Renal pelvis (tissue), 12 donors: ENCODE results near the gene SMARCD2. TPM values are rescaled to one million over a fixed set of nuclear protein-coding genes. Genes with fewer than 3 reads are reported as not detected.
"Not testable (repeated sequence)": the region's sequence is repeated elsewhere in the genome, so short reads cannot be mapped to it uniquely, and the experiment has no call there.

ENCODE experiments used
- DNase-seq: peaks from one replicate; pipeline ENCODE4 v3.0.0-alpha.2; 2013
- long read RNA-seq, 16 experiments: transcript quantifications; one replicate each; lab custom pipeline, GENCODE V29; 2026
- polyA plus RNA-seq, 3 donors: library from polyadenylated mRNA; unstranded; fragments of 120-200 nt; gene quantifications; one replicate each; pipeline ENCODE4 v1.2.1, GENCODE V29; 2013; ENCODE audit not compliant: insufficient read length in 3 of 3

The SMARCD2 gene
- 10 to 100 TPM; 58.1 to 60.5 (median 58.5) TPM for polyA plus RNA-seq
- long read RNA-seq, donor 1, transcript SMARCD2-203 (13 exons, 2,716 nt): major isoform, 5 of 19 reads
- long read RNA-seq, donor 1, partial matches to known transcripts: 14 of 19 reads
- long read RNA-seq, donor 1, other reads (novel, unspliced or antisense): 0 of 19 reads
- long read RNA-seq, donor 2, transcript SMARCD2-203 (13 exons, 2,716 nt): major isoform, 10 of 10 reads
- long read RNA-seq, donor 2, partial matches to known transcripts: 0 of 10 reads
- long read RNA-seq, donor 2, other reads (novel, unspliced or antisense): 0 of 10 reads
- long read RNA-seq, donor 3, partial matches to known transcripts: 12 of 16 reads
- long read RNA-seq, donor 3, other reads (novel, unspliced or antisense): 0 of 16 reads
- long read RNA-seq, donor 4, transcript SMARCD2-203 (13 exons, 2,716 nt): major isoform, 8 of 8 reads
- long read RNA-seq, donor 4, partial matches to known transcripts: 0 of 8 reads
- long read RNA-seq, donor 4, other reads (novel, unspliced or antisense): 0 of 8 reads
- long read RNA-seq, donor 5, partial matches to known transcripts: 6 of 7 reads
- long read RNA-seq, donor 5, other reads (novel, unspliced or antisense): 0 of 7 reads
- long read RNA-seq, donor 6, transcript SMARCD2-203 (13 exons, 2,716 nt): major isoform, 7 of 33 reads
- long read RNA-seq, donor 6, partial matches to known transcripts: 26 of 33 reads
- long read RNA-seq, donor 6, other reads (novel, unspliced or antisense): 0 of 33 reads
- long read RNA-seq, donor 7, transcript SMARCD2-203 (13 exons, 2,716 nt): major isoform, 10 of 29 reads
- long read RNA-seq, donor 7, partial matches to known transcripts: 18 of 29 reads
- long read RNA-seq, donor 7, other reads (novel, unspliced or antisense): 0 of 29 reads
- long read RNA-seq, donor 8, partial matches to known transcripts: 17 of 17 reads
- long read RNA-seq, donor 8, other reads (novel, unspliced or antisense): 0 of 17 reads
- long read RNA-seq, donor 9, transcript SMARCD2-203 (13 exons, 2,716 nt): major isoform, 5 of 10 reads
- long read RNA-seq, donor 9, partial matches to known transcripts: 5 of 10 reads
- long read RNA-seq, donor 9, other reads (novel, unspliced or antisense): 0 of 10 reads
- long read RNA-seq, donor 10, partial matches to known transcripts: 0 of 4 reads
- long read RNA-seq, donor 10, other reads (novel, unspliced or antisense): 0 of 4 reads
- long read RNA-seq, donor 11, partial matches to known transcripts: 8 of 9 reads
- long read RNA-seq, donor 11, other reads (novel, unspliced or antisense): 0 of 9 reads
- long read RNA-seq, donor 12, transcript SMARCD2-203 (13 exons, 2,716 nt): major isoform, 9 of 14 reads
- long read RNA-seq, donor 12, partial matches to known transcripts: 5 of 14 reads
- long read RNA-seq, donor 12, other reads (novel, unspliced or antisense): 0 of 14 reads
- long read RNA-seq, donor 13: 0 reads
- long read RNA-seq, donor 14: 0 reads
- long read RNA-seq, donor 15: 0 reads
- long read RNA-seq, donor 16, transcript SMARCD2-203 (13 exons, 2,716 nt): major isoform, 8 of 64 reads
- long read RNA-seq, donor 16, partial matches to known transcripts: 55 of 64 reads
- long read RNA-seq, donor 16, other reads (novel, unspliced or antisense): 0 of 64 reads

- peak; percentile 99 for DNase-seq
Measured at GRCh38 chr17:63842540-63843386, at the start of gene SMARCD2. Gene SMARCD2, minus strand, starts transcription at chr17:63842685. Its CDS starts 11 bp downstream, at chr17:63842674.

DNA sequence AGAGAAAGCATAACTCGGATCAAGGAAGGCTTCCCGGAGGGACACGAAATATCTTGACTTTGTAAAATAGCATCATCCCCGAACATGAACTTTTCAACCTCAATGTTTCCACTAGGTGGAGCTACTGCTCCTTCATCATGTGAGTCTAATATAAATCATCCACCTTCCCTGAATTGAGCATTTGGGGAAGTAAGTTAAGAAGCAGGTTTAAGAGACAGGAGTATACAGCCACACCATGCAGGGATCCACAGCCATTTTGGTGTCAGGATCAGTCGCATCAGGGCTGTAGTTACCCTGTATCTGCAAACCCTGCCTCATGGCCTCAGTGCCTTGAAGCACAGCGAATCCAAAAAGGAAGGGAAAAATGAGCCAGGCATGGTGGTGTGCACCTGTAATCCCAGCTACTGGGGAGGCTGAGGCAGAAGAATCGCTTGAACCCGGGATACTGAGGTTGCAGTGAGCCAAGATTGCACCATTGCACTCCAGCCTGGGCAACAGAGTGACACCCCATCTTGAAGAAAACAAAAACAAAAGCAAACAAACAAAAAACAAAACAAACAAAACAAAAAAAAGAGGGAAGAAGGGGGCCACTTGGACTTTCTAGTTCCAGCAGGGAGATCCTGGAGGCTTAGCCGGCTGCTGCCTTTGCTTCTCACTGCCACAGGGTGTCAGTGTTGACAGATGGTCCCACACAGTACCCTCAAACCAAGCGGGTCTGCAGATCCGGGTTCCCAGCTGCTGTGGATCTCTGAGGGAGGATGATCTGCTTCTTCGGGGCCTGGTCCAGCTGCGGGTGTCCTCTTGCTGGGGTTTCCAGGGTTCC is 46.8 kb upstream of the SMARCD2 start:
- not testable (repeated sequence) for DNase-seq

DNA sequence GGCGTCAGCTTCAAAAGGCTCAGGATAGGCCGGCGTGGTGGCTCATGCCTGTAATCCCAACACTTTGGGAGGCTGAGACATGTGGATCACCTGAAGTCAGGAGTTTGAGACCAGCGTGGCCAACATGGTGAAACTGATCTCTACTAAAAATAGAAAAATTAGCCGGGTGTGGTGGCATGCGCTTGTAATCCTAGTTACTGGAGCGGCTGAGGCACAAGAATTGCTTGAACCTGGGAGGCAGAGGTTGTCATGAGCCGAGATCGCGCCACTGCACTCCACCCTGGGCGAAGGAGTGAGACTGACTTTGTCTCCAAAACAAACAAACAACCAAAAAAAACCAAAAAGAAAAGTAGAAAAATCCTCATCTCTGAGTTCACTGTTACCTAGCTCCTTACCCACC is 42.6 kb upstream of the SMARCD2 start:
- not testable (repeated sequence) for DNase-seq

DNA sequence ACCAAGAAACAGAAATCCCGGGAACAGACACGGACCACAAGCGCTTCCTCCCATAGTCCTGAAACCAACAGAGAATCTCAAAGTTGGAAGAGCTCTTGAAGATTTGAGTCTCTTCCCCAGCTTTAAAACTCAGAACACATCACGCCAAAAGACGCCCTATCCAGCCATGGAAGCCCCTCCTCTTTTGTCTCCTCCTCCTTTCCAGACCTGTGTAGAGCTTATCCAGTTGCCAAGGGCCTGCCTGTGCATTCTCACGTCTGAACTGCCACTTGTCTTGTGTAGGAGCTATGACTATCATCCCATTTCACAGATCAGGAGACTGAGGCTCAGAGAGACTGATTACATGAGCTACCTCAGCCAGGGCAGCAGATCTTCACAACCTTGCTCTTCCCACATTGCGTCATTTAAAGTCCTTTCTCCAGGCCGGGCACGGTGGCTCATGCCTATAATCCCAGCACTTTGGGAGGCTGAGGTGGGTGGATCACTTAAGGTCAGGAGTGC is 40.2 kb upstream of the SMARCD2 start:
- not testable (repeated sequence) for DNase-seq

GRCh38 chr17:63881935-63882601 is 39.6 kb upstream of the SMARCD2 start, which contains the start of gene GH2:
Gene GH2, minus strand, starts transcription at chr17:63881944. Its CDS starts 143 bp downstream, at chr17:63881801.
- DNase-seq: peak; percentile 21

DNA sequence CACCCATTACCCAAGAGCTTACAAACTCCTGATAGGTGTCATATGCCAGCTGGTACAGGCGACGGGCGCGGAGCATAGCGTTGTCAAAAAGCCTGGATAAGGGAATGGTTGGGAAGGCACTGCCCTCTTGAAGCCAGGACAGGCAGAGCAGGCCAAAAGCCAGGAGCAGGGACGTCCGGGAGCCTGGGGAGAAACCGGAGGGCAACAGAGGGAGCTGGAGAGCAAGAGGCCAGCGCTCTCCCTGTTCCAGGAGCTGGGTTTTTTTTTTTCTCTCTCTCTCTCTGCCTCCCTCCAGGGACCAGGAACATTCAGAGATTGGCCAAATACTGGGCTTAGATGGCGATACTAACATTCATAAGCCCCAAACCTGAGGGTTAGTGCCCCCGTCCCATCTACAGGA is 38.9 kb upstream of the SMARCD2 start:
- DNase-seq: not testable (repeated sequence)

DNA sequence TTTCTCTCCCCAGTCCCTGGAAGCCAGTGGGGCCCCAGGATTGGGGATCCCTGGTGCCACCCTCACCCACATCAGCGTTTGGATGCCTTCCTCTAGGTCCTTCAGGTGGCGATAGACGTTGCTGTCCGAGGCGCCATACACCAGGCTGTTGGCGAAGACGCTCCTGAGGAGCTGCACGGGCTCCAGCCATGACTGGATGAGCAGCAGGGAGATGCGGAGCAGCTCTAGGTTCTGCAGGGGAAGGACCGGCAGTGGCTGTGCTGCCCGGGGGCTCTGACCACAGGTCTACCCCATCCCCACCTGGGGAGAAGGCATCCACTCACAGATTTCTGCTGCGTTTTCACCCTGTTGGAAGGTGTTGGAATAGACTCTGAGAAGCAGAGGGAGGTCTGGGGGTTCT is 38.2 kb upstream of the SMARCD2 start:
- no peak for DNase-seq

GRCh38 chr17:63878413-63878812 is 35.9 kb upstream of the SMARCD2 start:
- not testable (repeated sequence) for DNase-seq

- DNase-seq: not testable (repeated sequence)
Measured at GRCh38 chr17:63874693-63875092, 32.2 kb upstream of the SMARCD2 start.

DNA sequence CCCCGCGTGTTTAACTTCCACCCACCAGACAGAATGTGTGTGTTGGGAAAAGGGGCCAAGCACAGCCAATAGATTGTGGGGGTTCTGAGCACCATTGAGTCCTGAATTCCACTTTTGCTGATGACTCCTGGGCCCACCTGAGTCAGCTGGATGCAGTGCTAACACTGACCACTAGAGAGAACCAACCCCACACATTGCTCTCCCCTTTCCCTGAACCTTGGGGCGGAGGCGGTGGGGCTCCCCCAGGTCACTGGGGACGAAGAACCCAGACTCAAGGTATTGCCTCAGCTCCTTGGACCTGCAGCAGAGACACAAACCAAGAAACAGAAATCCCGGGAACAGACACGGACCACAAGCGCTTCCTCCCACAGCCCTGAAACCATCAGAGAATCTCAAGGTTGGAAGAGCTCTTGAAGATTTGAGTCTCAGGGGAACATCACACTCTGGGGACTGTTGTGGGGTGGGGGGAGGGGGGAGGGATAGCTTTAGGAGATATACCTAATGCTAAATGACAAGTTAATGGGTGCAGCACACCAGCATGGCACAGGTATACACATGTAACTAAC is 31.7 kb upstream of the SMARCD2 start:
- DNase-seq: not testable (repeated sequence)

DNA sequence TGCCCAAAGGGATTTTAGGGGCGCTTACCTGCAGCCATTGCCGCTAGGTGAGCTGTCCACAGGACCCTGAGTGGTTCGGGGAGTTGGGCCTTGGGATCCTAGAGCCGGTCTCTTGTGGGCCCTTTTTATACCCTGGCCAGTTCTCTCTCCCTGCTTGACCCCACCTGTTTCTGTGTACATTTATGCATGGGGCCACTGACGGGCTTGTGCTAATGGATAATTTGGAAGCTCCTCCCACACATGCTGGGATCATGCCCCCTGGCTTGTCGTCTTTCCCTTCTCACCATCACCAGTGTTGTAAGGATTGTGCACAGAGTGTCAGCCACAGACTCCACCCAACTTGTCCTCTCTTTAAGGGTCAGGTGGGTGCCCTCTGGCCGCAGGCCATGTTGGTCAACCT is 31.1 kb upstream of the SMARCD2 start, which contains the start of gene CSH2:
CSH2 (minus strand) TSS at position 101 of the 400 bp plus-strand sequence; CDS start at position 38, 63 bp downstream.
- DNase-seq: not testable (repeated sequence)

GRCh38 chr17:63871646-63872365 is 29.3 kb upstream of the SMARCD2 start:
- DNase-seq: not testable (repeated sequence)

DNA sequence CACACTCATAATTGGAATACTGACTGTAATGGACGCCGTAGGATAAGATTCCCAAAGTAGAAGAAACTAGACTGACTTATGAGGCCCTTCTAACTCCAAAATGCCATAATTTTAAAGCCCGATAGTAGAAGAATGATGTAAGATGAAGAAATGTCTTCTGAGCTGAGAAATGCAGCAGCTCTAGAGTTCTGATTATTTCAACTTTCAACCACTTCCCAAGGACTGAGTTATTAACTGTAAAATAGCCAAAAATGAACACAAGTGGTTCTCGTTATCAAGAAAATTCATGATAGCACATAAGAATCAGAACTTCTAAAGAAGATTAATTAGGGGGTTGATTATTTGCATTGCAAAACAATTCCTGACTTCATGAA is 27.8 kb upstream of the SMARCD2 start:
- not testable (repeated sequence) for DNase-seq

- not testable (repeated sequence) for DNase-seq
Measured at GRCh38 chr17:63869491-63870291, 27.2 kb upstream of the SMARCD2 start.

DNA sequence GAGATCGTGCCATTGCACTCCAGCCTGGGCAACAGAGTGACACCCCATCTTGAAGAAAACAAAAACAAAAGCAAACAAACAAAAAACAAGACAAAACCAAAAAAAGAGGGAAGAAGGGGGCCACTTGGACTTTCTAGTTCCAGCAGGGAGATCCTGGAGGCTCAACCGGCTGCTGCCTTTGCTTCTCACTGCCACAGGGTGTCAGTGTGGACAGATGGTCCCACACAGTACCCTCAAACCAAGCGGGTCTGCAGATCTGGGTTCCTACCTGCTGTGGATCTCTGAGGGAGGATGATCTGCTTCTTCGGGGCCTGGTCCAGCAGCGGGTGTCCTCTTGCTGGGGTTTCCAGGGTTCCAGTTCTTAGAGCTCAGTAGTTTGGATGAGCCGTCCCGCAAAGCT is 24.1 kb upstream of the SMARCD2 start:
- DNase-seq: not testable (repeated sequence)

- DNase-seq: no peak
Measured at GRCh38 chr17:63859257-63859656, 16.8 kb upstream of the SMARCD2 start.
